Testis (tissue), 3 donors: ENCODE data around the gene GLT1D1. TPM values are rescaled to one million over a fixed set of nuclear protein-coding genes. Genes with fewer than 3 reads are reported as not detected.

Experiments
- DNase-seq: peaks from one replicate; pipeline ENCODE4 v3.0.0-alpha.2; 2019
- H3K27ac ChIP-seq, 2 donors: fragments of 200-600 bp; sonication (generic); one replicate each; pipeline ENCODE4 v1.5.1; 2019
- H3K27me3 ChIP-seq: fragments of 200-600 bp; sonication (generic); one replicate; pipeline ENCODE4 v1.5.1; 2019
- H3K36me3 ChIP-seq: fragments of 200-600 bp; sonication (generic); one replicate; pipeline ENCODE4 v1.5.1; 2017; ENCODE audit warnings: low read depth; ENCODE audit errors: missing control alignments
- H3K4me1 ChIP-seq: fragments of 200-600 bp; sonication (generic); one replicate; pipeline ENCODE4 v1.5.1; 2019
- H3K4me3 ChIP-seq, 2 donors: fragments of 200-600 bp; sonication (generic); one replicate each; pipeline ENCODE4 v1.5.1; 2017 to 2019
- H3K9me3 ChIP-seq: fragments of 200-600 bp; sonication (generic); one replicate; pipeline ENCODE4 v1.5.1; 2017
- CTCF ChIP-seq, 3 experiments: fragments of 450-650 bp in 2 of 3; fragments of 200-600 bp in 1 of 3; sonication (generic) in 1 of 3; IDR thresholded peaks; one replicate each; pipeline ENCODE4 v1.5.1; 2016 to 2019; ENCODE audit warnings: antibody characterized with exemption in 3 of 3, mild to moderate bottlenecking in 2 of 3, moderate library complexity in 1 of 3
- POLR2A ChIP-seq: fragments of 450-650 bp; IDR thresholded peaks from one replicate; pipeline ENCODE4 v1.6.1; 2017; ENCODE audit warnings: antibody characterized with exemption, mild to moderate bottlenecking, moderate library complexity
- WGBS, 2 donors: methylation state at CpG; one replicate each; pipeline ENCODE4 v1.1.5; 2018; 5-methylcytosine and 5-hydroxymethylcytosine counted together
- intact Hi-C: fragments of 100-400 bp; cut with DNase I; formaldehyde crosslinking; loops from one replicate; pipeline ENCODE4 v1.15.1; 2023; ENCODE audit warnings: low total_unique reads
- polyA plus RNA-seq: library from polyadenylated mRNA; stranded (reverse); fragments of 350-450 nt; fragmentation: Illumina TruSeq; extraction: RNeasy Lipid Tissue Mini Kit (QIAGEN cat#74804); gene quantifications from one replicate; pipeline ENCODE4 v1.2.3, GENCODE V29; 2014; ENCODE audit warnings: low read depth, low replicate concordance; ENCODE audit not compliant: insufficient read depth
- total RNA-seq, 2 donors: library from RNA; depleted of rRNA; stranded (reverse); fragments of >200 nt; gene quantifications; one replicate each; pipeline ENCODE4 v1.2.3, GENCODE V29; 2016

The GLT1D1 gene
- total and polyA plus RNA-seq, 3 donors from 2014 or later = 10.0 to 42.3 (median 18.0) TPM

- DNase-seq = no peak
- WGBS, 2 donors = 73 to 89% methylated on average over 1 of the region's 1 CpG
- intact Hi-C loops = no loop called here
Observed at GRCh38 chr12:128909653-128910052, 56.4 kb downstream of the GLT1D1 start.

GRCh38 chr12:128910629-128911028 lies 57.4 kb downstream of the GLT1D1 start:
- no peaks in the 10 kb centered on the region for H3K36me3 ChIP-seq
- no peaks in the 10 kb centered on the region for H3K4me1 ChIP-seq
- H3K27me3 ChIP-seq = no peaks in the 10 kb centered on the region
- no peaks in the 10 kb centered on the region for H3K9me3 ChIP-seq
- WGBS, 2 donors = 90 to 93% methylated on average over 10 of the region's 10 CpGs
- H3K27ac ChIP-seq = no peak overlapping the region
- H3K4me3 ChIP-seq = no peak overlapping the region
- intact Hi-C loops = no loop called here
- no peak for DNase-seq
- no peak for TF ChIP-seq CTCF (IDR thresholded peaks at IDR 0.05)
- TF ChIP-seq POLR2A = no peak

More at GRCh38 chr12:128909653-128910052, 56.4 kb downstream of the GLT1D1 start:
- no peaks in the 10 kb centered on the region for H3K4me1 ChIP-seq
- TF ChIP-seq POLR2A = no peak
- TF ChIP-seq CTCF (IDR thresholded peaks at IDR 0.05) = no peak
- H3K4me3 ChIP-seq = no peak overlapping the region
- no peaks in the 10 kb centered on the region for H3K36me3 ChIP-seq
- H3K27me3 ChIP-seq = no peaks in the 10 kb centered on the region
- no peak overlapping the region for H3K27ac ChIP-seq
- H3K9me3 ChIP-seq = no peaks in the 10 kb centered on the region

GRCh38 chr12:128911861-128912260 lies 58.6 kb downstream of the GLT1D1 start:
- no peak for DNase-seq
- TF ChIP-seq POLR2A = no peak
- TF ChIP-seq CTCF (IDR thresholded peaks at IDR 0.05) = no peak

GRCh38 chr12:128914908-128915563 lies 61.8 kb downstream of the GLT1D1 start:
- intact Hi-C loops = no loop called here
- WGBS, 2 donors = 82 to 86% methylated on average over 11 of the region's 11 CpGs
- H3K4me3 ChIP-seq = no peak overlapping the region
- TF ChIP-seq CTCF (IDR thresholded peaks at IDR 0.05) = no peak
- TF ChIP-seq POLR2A = no peak
- no peak for DNase-seq
- H3K9me3 ChIP-seq = no peaks in the 10 kb centered on the region
- no peaks in the 10 kb centered on the region for H3K36me3 ChIP-seq
- no peak overlapping the region for H3K27ac ChIP-seq
- H3K27me3 ChIP-seq = no peaks in the 10 kb centered on the region
- no peaks in the 10 kb centered on the region for H3K4me1 ChIP-seq

More at GRCh38 chr12:128911861-128912260, 58.6 kb downstream of the GLT1D1 start:
- no peak overlapping the region for H3K4me3 ChIP-seq
- H3K36me3 ChIP-seq = no peaks in the 10 kb centered on the region
- intact Hi-C loops = no loop called here
- H3K4me1 ChIP-seq = no peaks in the 10 kb centered on the region
- H3K9me3 ChIP-seq = no peaks in the 10 kb centered on the region
- 83 to 92% methylated on average over 5 of the region's 5 CpGs for WGBS, 2 donors
- no peaks in the 10 kb centered on the region for H3K27me3 ChIP-seq
- no peak overlapping the region for H3K27ac ChIP-seq

GRCh38 chr12:128916425-128916824 lies 63.1 kb downstream of the GLT1D1 start:
- TF ChIP-seq POLR2A (no peak), CTCF (IDR thresholded peaks at IDR 0.05) (no peak)
- Histone ChIP-seq H3K27me3 (no peaks in the 10 kb centered on the region), H3K27ac (no peak overlapping the region), H3K4me3 (no peak overlapping the region), H3K36me3 (no peaks in the 10 kb centered on the region), H3K9me3 (no peaks in the 10 kb centered on the region), H3K4me1 (no peaks in the 10 kb centered on the region)
- WGBS, 2 donors = 94 to 97% methylated on average over 4 of the region's 4 CpGs
- no peak for DNase-seq
- intact Hi-C loops = no loop called here
